Activated CD4-positive, alpha-beta T cell treated with anti-CD3 and anti-CD28 coated beads, Interleukin-2, amount 50 U/mL, for 1 hour (primary cell): ENCODE results near the gene UBC.
A peak's percentile ranks its signal among the peaks of the same experiment; 100 is the strongest.
"Not testable (repeated sequence)": the region's sequence is repeated elsewhere in the genome, so short reads cannot be mapped to it uniquely, and the experiment has no call there.

Experiments used
- DNase-seq: peaks from one replicate; pipeline ENCODE4 v3.0.0-alpha.2; 2020

UBC gene

GRCh38 chr12:124930586-124930985, 16.1 kb upstream of the UBC start:
- no peak for DNase-seq

GRCh38 chr12:124929649-124930419, 15.4 kb upstream of the UBC start:
- no peak for DNase-seq

DNA sequence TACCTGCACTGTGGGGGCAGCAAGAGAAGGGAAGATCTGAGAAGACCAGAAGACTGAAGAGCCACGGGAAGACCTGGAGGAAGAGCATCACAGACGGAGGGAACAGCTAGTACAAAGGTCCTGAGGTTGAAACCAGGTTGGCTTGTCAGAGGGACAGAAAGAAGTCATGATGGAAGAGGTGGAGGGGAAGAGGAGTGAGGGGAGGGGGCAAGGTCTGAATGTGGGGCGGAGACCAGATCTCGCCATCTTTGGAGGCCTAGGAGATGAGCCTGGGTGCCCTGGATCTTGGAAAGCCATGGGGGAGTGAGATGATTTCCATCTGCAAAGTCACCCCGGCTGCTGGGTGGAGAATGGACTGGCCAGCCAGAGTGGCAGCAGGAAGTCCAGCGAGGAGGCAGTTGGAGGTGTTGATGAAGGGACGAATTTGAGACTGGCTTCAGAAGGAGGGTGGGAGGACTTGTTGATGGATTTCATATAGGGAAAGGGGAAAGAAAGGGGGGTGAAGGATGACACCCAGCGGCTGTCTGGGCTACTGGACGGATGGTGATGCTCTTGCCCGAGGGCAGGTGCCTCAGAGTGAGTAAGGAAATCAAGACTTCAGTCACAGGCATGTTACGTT, 14.6 kb upstream of the UBC start:
- DNase-seq: no peak

- no peak for DNase-seq
These were observed 13.9 kb upstream of the UBC start for GRCh38 chr12:124928095-124928911.

DNA sequence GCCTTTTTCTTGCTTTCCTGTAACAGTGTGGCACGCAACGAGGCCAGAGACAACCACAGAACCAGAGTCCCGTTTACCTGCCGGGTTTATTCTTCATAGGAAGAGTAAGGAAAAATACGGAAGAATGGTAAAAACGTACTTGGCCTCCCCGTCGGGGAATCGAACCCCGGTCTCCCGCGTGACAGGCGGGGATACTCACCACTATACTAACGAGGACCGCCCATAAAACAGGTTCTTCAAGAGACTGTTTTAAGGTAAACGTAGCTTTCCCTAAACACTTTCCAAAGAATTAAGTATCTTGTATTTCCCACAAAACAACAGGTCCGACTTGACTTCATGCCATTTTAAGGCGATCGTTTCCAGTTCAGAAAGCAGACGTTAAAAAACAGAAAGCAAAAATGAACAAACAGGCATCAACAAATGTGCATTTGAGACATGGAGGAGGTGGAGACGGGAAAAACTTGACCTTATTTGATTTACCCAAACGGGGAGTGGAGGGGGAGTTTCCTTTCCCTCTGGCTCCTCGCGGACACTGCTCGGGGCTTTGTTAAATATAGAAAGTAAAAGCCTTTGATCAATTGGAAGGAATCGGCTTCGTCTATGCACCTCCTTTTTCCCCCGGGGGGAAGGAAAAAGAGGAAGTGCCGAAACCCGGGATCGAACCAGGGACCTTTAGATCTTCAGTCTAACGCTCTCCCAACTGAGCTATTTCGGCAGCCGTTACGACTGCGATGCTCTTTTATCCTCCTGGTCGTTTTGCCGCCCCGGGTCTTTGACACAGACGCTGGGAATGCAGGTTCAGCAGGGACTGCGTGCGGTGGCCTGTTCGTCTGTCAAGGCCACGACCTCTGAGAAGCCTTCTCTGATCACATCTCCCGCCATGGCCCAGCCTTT, 13.0 kb upstream of the UBC start:
- DNase-seq: peak; percentile 92

DNA sequence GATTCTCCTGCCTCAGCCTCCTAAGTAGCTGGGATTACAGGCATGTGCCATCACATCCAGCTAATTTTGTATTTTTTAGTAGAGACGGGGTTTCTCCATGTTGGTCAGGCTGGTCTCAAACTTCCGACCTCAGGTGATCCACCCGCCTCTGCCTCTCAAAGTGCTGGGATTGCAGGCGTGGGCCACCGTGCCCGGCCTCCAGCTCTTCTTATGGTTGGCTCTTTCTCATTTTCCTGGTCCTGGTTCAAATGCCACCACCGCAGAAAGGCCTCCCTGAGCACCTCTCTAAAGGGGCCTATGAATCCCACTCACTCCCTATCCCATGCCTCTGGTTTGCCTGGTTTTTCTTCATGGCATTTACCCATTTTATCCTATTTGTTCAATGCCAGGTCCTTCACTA, 11.3 kb upstream of the UBC start:
- DNase-seq: not testable (repeated sequence)

- no peak for DNase-seq
These were observed 10.7 kb upstream of the UBC start for GRCh38 chr12:124925117-124925516.

- no peak for DNase-seq
These were observed 9.7 kb upstream of the UBC start for GRCh38 chr12:124923905-124924734.

- DNase-seq: peak; percentile 55
These were observed 7.0 kb upstream of the UBC start for GRCh38 chr12:124921200-124922031.

- no peak for DNase-seq
These were observed 6.0 kb upstream of the UBC start for GRCh38 chr12:124920353-124920935.

DNA sequence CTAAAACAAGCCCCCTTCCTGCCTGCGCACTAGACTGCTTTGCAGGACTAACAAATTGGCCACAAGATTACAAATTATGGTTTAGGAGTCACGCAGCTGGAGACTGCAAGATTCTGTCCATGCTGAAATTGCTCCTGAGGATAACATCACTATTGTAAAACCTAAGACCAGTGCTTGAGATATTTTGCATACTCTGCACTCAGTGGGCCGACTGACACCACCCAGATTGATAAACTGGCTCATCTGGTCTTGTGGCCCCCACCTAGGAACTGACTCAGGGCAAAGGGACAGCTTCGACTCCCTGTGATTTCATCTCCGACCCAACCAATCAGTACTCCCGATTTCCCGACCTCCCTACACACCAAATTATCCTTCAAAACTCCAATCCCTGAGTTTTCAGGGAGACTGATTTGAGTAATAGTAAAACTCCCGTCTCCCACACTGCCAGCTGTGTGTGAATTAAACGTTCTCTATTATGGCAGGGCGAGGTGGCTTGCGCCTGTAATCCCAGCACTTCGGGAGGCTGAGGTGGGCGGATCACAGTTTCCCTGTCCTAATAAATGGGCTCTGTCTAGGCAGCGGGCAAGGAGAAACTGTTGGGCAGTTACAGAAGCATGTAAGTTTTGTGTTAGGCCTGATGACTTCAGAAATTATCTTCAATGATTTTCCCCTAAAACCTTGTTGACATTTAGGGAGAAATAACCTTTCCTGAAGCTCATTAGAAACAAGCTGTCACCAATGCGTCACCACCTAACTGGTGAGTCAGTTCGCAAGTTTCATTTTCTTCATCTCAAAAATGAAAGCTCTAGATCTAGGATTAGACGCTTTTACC, 5.3 kb upstream of the UBC start:
- no peak for DNase-seq

GRCh38 chr12:124918622-124918988, 4.2 kb upstream of the UBC start:
- not testable (repeated sequence) for DNase-seq

DNA sequence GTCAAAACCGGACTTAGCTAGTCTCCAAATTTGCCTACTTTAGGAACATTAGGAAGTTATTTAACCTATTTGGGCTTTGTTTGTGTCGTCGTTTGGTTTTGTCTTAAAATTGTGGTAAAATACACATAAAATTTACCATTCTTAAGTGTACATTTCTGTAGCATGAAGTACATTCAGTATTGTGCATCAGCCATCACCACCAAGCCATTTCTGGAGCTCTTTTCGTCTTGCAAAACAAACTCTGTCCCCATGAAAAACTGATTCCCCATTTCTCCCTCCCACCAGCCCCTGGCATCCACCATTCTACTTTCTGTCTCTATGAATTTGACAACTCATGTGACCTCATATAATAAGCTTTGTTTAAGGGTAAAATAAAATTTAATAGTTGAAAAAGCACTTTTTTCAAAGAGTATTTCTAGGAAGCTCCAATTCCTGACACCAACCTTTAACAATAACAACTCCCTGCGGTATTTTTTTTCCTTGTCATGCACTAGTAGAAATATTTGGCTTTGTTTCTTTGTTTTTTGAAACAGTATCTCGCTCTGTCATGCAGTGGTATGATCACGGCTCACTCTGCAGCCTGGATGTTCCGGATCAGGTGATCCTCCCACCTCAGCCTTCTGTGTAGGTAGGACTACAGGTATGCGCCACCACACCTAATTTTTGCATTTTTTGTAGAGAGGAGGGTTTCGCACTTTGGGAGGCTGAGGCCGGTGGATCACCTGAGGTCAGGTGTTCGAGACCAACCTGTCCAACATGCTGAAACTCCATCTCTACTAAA, 3.6 kb upstream of the UBC start:
- no peak for DNase-seq

DNA sequence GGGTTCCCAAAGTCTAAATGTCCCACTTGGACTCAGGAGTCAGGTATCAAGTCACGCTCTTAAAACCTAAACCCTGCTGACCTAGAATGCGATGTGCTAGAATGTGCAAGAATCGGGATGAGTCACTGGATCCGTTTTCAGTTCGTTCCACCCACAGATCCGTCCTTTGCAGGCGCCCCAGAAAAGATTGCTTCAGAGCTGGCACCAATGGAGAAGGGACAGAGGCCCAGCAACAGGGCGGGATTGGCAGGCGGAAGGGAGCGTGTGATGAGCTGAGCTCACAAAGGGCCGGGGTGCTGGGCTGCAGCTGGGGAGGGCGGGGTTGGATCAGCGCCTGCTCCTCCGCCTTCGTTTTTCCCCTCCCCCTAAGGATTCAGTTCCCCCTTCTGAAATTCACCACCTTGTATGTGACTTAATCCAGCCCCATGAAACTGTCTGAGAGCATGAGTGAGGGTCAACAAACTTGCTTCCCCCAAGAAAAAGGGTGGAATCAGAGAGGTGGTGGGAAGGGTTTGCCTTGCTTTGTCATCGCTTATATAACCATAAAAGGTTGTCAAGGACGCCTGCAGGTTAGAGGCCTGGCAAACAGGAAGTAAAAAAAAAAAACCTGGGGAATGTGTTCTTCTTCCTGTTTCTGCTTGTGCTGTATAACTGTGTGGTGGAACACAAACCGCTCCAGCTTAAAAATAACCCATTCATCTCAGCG, 2.8 kb upstream of the UBC start:
- peak; percentile 89 for DNase-seq

GRCh38 chr12:124916374-124917134, 2.1 kb upstream of the UBC start:
- no peak for DNase-seq

GRCh38 chr12:124915239-124916236, 1.1 kb upstream of the UBC start:
- DNase-seq: no peak
